NCI-H82 (cell line): ENCODE results near the gene COL6A3.
A peak's percentile ranks its signal among the peaks of the same experiment; 100 is the strongest.

Source experiments
- DNase-seq: peaks from one replicate; lab custom pipeline; 2025; lab: John Stamatoyannopoulos, UW

Gene COL6A3

GRCh38 chr2:237441605-237442274, 27.8 kb upstream of the COL6A3 start:
- DNase-seq: no peak

- DNase-seq: no peak
Measured at GRCh38 chr2:237440819-237441281, 26.9 kb upstream of the COL6A3 start.

GRCh38 chr2:237438080-237438940, 24.3 kb upstream of the COL6A3 start:
- no peak for DNase-seq

GRCh38 chr2:237437566-237437965, 23.6 kb upstream of the COL6A3 start:
- no peak for DNase-seq

GRCh38 chr2:237435844-237436587, 22.1 kb upstream of the COL6A3 start:
- DNase-seq: no peak

- no peak for DNase-seq
Measured at GRCh38 chr2:237434866-237435311, 20.9 kb upstream of the COL6A3 start.

GRCh38 chr2:237433920-237434676, 20.1 kb upstream of the COL6A3 start:
- DNase-seq: no peak

- DNase-seq: no peak
Measured at GRCh38 chr2:237432484-237433092, 18.6 kb upstream of the COL6A3 start.

GRCh38 chr2:237431837-237432236, 17.9 kb upstream of the COL6A3 start:
- no peak for DNase-seq

- DNase-seq: no peak
Measured at GRCh38 chr2:237431372-237431771, 17.4 kb upstream of the COL6A3 start.

GRCh38 chr2:237430861-237431260, 16.9 kb upstream of the COL6A3 start:
- no peak for DNase-seq

- DNase-seq: no peak
Measured at GRCh38 chr2:237429753-237430152, 15.8 kb upstream of the COL6A3 start.

- no peak for DNase-seq
Measured at GRCh38 chr2:237427769-237428506, 14.0 kb upstream of the COL6A3 start.

- DNase-seq: no peak
Measured at GRCh38 chr2:237426517-237426916, 12.6 kb upstream of the COL6A3 start.

- no peak for DNase-seq
Measured at GRCh38 chr2:237425320-237425719, 11.4 kb upstream of the COL6A3 start.

GRCh38 chr2:237424544-237424943, 10.6 kb upstream of the COL6A3 start:
- DNase-seq: no peak

GRCh38 chr2:237423891-237424290, 9.9 kb upstream of the COL6A3 start:
- no peak for DNase-seq

GRCh38 chr2:237422309-237422708, 8.3 kb upstream of the COL6A3 start:
- DNase-seq: no peak

- peak; percentile 77 for DNase-seq
Measured at GRCh38 chr2:237421542-237422116, 7.7 kb upstream of the COL6A3 start.

GRCh38 chr2:237418300-237418699, 4.3 kb upstream of the COL6A3 start:
- DNase-seq: no peak
